Small intestine (tissue), 7 donors: ENCODE measurements around the gene MRPL36. TPM values are rescaled to one million over a fixed set of nuclear protein-coding genes. Genes with fewer than 3 reads are reported as not detected.
A peak's percentile ranks its signal among the peaks of the same experiment; 100 is the strongest.

Source experiments
- DNase-seq, 2 donors: peaks; one replicate each; pipeline versions ENCODE4 v3.0.0 to v3.0.0-alpha.2; 2013
- FAIRE-seq: peaks from 2 replicates; lab custom pipeline; 2012; peaks lifted over from hg19 to GRCh38; lab: Jason Lieb, UNC
- H3K27ac ChIP-seq, 3 donors: one replicate each; pipeline ENCODE4 v1.5.1; 2013; ENCODE audit warnings: low read length in 2 of 3, mild to moderate bottlenecking in 2 of 3, control low read depth in 1 of 3, inconsistent platforms in 1 of 3, low read depth in 1 of 3, moderate library complexity in 1 of 3
- H3K27me3 ChIP-seq, 3 donors: one replicate each; pipeline ENCODE4 v1.6.1; 2013; ENCODE audit warnings: low read length in 3 of 3, inconsistent platforms in 1 of 3; ENCODE audit not compliant: control insufficient read depth in 3 of 3, insufficient read depth in 3 of 3
- H3K36me3 ChIP-seq, 3 donors: one replicate each; pipeline ENCODE4 v1.6.1; 2013; ENCODE audit warnings: low read length in 3 of 3, inconsistent platforms in 1 of 3, low read depth in 1 of 3, mild to moderate bottlenecking in 1 of 3, moderate library complexity in 1 of 3; ENCODE audit not compliant: control insufficient read depth in 3 of 3, insufficient read depth in 2 of 3
- H3K4me1 ChIP-seq, 3 donors: one replicate each; pipeline ENCODE4 v1.6.1; 2013; ENCODE audit warnings: low read length in 2 of 3, inconsistent platforms in 1 of 3, low read depth in 1 of 3, mild to moderate bottlenecking in 1 of 3, moderate library complexity in 1 of 3; ENCODE audit not compliant: control insufficient read depth in 3 of 3, insufficient read depth in 2 of 3
- H3K4me3 ChIP-seq, 3 donors: one replicate each; pipeline ENCODE4 v1.5.1; 2013; ENCODE audit warnings: low read length in 3 of 3, control low read depth in 1 of 3, inconsistent platforms in 1 of 3, low read depth in 1 of 3, mild to moderate bottlenecking in 1 of 3, moderate library complexity in 1 of 3
- H3K9me3 ChIP-seq, 2 donors: one replicate each; pipeline ENCODE4 v1.6.1; 2013; ENCODE audit warnings: low read depth in 1 of 2, low read length in 1 of 2; ENCODE audit not compliant: control insufficient read depth in 2 of 2, insufficient read depth in 1 of 2
- WGBS, 3 donors: extraction: QIAGEN DNeasy Blood & Tissue Kit; methylation state at CpG; one replicate each; pipeline ENCODE4 v1.1.7; 2013; 5-methylcytosine and 5-hydroxymethylcytosine counted together
- polyA plus RNA-seq, 4 donors: library from polyadenylated mRNA; stranded (reverse) in 3 of 4; unstranded in 1 of 4; fragments of 200-250 nt in 3 of 4; fragments of 120-200 nt in 1 of 4; gene quantifications; one replicate each; pipeline versions ENCODE4 v1.2.1 to v1.2.3, GENCODE V29; 2013
- donor health status: healthy with polysubstance abuse.
- donor health status: control.
- donor health status: control.
- donor health status: Bipolar disorder and iron deficiency.
- donor health status: healthy.

MRPL36 gene
- polyA plus RNA-seq, 4 donors: 30.9 to 101 (median 75.8) TPM

GRCh38 chr5:1842004-1842819 is 42.6 kb upstream of the MRPL36 start:
- Histone ChIP-seq H3K27ac (no peak overlapping the region), H3K4me1 (peaks cover 0 to 7% (median 0%) of the 10 kb centered on the region in 3 donors), H3K27me3 (peaks cover 0 to 31% (median 3%) of the 10 kb centered on the region in 3 donors), H3K9me3 (no peaks in the 10 kb centered on the region), H3K36me3 (no peaks in the 10 kb centered on the region), H3K4me3 (no peak overlapping the region)
- 14 to 45% (median 28%) methylated on average over 17 of the region's 17 CpGs for WGBS, 3 donors
- DNase-seq (peak in 1 of 2 donors; percentile 45), FAIRE-seq (no peak)

GRCh38 chr5:1840741-1841521 is 41.3 kb upstream of the MRPL36 start:
- FAIRE-seq (no peak), DNase-seq (peak in 1 of 2 donors; percentile 16)
- H3K4me3 ChIP-seq: no peak overlapping the region
- WGBS, 3 donors: 16 to 39% (median 30%) methylated on average over 30 to 31 of the region's 31 CpGs
- no peak overlapping the region for H3K27ac ChIP-seq
- H3K9me3 ChIP-seq: no peaks in the 10 kb centered on the region
- H3K36me3 ChIP-seq: no peaks in the 10 kb centered on the region
- H3K27me3 ChIP-seq: peaks cover 2 to 36% (median 3%) of the 10 kb centered on the region in 3 donors
- peaks cover 0 to 7% (median 0%) of the 10 kb centered on the region in 3 donors for H3K4me1 ChIP-seq

- WGBS, 3 donors: 84 to 87% (median 86%) methylated on average over 20 of the region's 20 CpGs
- no peaks in the 10 kb centered on the region for H3K36me3 ChIP-seq
- H3K9me3 ChIP-seq: no peaks in the 10 kb centered on the region
- H3K4me1 ChIP-seq: peaks cover 0 to 7% (median 0%) of the 10 kb centered on the region in 3 donors
- DNase-seq: no peak
- FAIRE-seq: no peak
- peaks cover 2 to 40% (median 3%) of the 10 kb centered on the region in 3 donors for H3K27me3 ChIP-seq
- no peak overlapping the region for H3K4me3 ChIP-seq
- H3K27ac ChIP-seq: no peak overlapping the region
Observed at GRCh38 chr5:1840071-1840547, 40.5 kb upstream of the MRPL36 start.

GRCh38 chr5:1838013-1838412 is 38.4 kb upstream of the MRPL36 start:
- peaks cover 2 to 50% (median 3%) of the 10 kb centered on the region in 3 donors for H3K27me3 ChIP-seq
- no peak for DNase-seq
- no peaks in the 10 kb centered on the region for H3K36me3 ChIP-seq
- WGBS, 3 donors: 76 to 83% (median 76%) methylated on average over 9 of the region's 9 CpGs
- H3K4me1 ChIP-seq: peaks cover 0 to 7% (median 0%) of the 10 kb centered on the region in 3 donors
- no peak overlapping the region for H3K4me3 ChIP-seq
- H3K9me3 ChIP-seq: no peaks in the 10 kb centered on the region
- no peak for FAIRE-seq
- no peak overlapping the region for H3K27ac ChIP-seq

GRCh38 chr5:1836891-1837880 is 37.5 kb upstream of the MRPL36 start:
- no peak for DNase-seq
- no peaks in the 10 kb centered on the region for H3K9me3 ChIP-seq
- no peak overlapping the region for H3K4me3 ChIP-seq
- WGBS, 3 donors: 73 to 77% (median 74%) methylated on average over 30 to 32 of the region's 32 CpGs
- peaks cover 0 to 7% (median 0%) of the 10 kb centered on the region in 3 donors for H3K4me1 ChIP-seq
- no peaks in the 10 kb centered on the region for H3K36me3 ChIP-seq
- no peak overlapping the region for H3K27ac ChIP-seq
- FAIRE-seq: no peak
- H3K27me3 ChIP-seq: peaks cover 3 to 51% (median 5%) of the 10 kb centered on the region in 3 donors

DNA sequence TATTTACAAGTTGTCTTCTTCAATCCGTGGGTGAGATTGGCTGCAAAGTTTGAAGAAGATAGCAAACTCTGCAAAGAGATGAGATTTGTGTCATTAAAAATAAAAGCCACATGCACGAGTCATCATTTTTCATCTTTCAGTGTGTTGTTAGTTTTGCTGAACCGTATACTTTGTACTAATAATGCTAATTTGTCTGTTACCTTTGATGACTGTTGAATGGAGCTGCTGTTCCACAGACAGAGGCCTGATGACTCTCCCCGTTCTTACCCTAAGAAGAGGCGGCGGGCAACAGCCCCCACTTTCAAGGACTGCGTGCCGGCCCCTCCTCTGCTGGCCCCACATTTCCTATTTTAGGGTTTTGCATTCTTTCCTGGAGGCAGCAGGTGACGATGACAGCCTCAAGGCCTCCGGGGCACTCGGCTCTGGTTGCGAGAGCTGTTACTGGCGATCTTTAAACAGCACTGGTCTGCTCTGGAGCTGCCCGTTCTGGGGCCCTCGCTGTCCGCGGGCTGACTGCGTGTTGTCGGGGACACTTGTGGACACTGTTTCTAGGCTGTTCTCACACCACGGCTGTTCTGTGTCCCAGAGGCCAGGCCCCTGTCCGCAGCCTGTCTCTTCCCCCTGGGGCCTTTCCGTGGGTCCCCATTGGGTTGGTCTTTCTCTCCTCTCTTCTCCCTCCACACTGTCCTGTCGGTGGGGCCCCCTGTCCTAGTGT is 36.7 kb upstream of the MRPL36 start:
- Histone ChIP-seq H3K27ac (no peak overlapping the region), H3K27me3 (peaks cover 3 to 47% (median 5%) of the 10 kb centered on the region in 3 donors), H3K4me1 (peaks cover 0 to 7% (median 0%) of the 10 kb centered on the region in 3 donors), H3K36me3 (no peaks in the 10 kb centered on the region), H3K4me3 (no peak overlapping the region), H3K9me3 (no peaks in the 10 kb centered on the region)
- no peak for DNase-seq
- FAIRE-seq: no peak
- WGBS, 3 donors: 60 to 70% (median 66%) methylated on average over 23 of the region's 23 CpGs

- Histone ChIP-seq H3K36me3 (no peaks in the 10 kb centered on the region), H3K9me3 (no peaks in the 10 kb centered on the region)
Observed at GRCh38 chr5:1835431-1835830, 35.8 kb upstream of the MRPL36 start.

More at GRCh38 chr5:1835431-1835830, 35.8 kb upstream of the MRPL36 start:
- no peak for FAIRE-seq
- no peak overlapping the region for H3K4me3 ChIP-seq
- 73 to 83% (median 74%) methylated on average over 13 of the region's 13 CpGs for WGBS, 3 donors
- DNase-seq: no peak
- H3K27me3 ChIP-seq: peaks cover 3 to 38% (median 5%) of the 10 kb centered on the region in 3 donors
- no peaks in the 10 kb centered on the region for H3K4me1 ChIP-seq
- no peak overlapping the region for H3K27ac ChIP-seq
